HL-60/S4 treated with retinoic acid at 250 ng/mL for 4 days and 3 days (cell line): ENCODE measurements around the gene TMEFF2.

ENCODE experiments used
- in situ Hi-C: fragments of 300-500 bp; cut with MboI; formaldehyde crosslinking; loops from 2 replicates; pipeline ENCODE4 v1.7.0; 2022; ENCODE audit warnings: low sequenced_read_pairs

TMEFF2 gene

DNA sequence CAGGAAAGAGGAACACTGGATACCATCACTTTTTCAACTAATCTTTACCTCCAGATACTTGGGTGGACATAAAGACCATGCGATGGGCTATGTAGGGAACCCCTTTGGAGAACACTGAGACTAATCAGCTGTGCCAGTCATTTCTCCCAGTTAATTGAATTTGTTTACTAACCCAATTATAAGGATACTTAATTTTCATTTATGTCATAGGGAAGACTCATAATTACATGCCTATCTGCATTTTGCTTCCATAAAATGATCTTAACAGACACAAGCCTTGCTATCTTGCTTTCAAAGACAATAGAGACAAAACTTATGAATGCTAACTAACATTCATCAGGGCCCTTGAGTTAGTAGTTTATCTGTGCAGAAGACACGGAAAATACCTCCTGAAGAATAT is 279.0 kb downstream of the TMEFF2 start:
- in situ Hi-C loops, result no loop called here

DNA sequence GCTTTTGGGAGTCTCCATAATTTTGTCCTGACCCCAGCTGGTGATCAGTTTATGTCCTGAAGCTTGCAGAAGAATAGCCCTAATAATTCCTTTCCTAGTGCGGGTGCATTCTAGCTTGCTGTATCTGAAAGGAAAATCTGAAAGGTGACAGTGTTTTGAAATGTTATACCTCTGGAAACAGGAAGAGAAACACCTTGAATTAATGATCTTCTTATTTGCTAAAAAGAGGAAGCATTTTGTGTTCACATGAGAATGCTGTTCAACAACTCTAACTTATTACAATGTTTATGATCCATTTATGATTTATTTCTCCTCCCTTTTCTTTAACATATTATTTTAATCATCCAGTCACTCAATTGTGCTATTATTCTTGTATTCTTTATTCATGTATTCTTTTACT is 280.9 kb downstream of the TMEFF2 start:
- in situ Hi-C loops, result no loop called here

DNA sequence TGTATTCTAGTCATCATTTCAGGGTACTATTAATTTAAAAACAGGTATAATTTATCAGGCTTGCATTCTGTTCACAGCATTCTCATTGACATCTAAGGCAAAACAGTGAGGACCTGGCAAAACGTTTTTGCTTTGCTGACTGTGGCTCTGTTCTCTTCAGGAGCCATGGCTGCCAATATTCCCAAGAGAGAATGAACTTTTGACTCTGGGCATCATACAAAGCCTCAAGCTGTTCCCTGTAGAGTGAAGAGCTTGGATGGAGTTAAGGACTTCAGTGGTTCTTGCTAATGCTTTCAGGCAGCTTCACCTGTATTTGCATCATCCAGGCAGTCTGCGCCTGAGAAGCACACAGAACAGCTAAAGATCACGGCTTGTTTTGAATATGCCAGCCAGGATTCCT is 282.0 kb downstream of the TMEFF2 start:
- in situ Hi-C loops, result no loop called here

DNA sequence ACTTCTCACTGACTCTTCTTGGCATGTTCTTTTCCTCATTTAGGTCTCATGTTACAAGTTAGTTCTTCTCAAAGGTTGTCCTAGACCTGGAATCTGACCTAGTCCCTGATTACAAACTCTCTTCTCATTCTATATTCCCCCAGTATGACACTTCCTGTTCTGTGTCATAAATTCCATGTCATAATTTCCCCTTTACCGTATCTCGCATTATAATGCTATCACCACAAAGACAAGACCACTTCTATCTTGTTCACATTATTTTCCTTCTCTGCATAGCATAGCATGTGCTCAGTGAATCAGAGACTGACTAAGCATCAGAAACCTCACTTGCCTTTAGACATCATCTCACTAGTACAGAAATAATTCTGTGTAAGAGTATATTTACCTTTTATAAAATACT is 284.2 kb downstream of the TMEFF2 start:
- in situ Hi-C loops, result no loop called here

DNA sequence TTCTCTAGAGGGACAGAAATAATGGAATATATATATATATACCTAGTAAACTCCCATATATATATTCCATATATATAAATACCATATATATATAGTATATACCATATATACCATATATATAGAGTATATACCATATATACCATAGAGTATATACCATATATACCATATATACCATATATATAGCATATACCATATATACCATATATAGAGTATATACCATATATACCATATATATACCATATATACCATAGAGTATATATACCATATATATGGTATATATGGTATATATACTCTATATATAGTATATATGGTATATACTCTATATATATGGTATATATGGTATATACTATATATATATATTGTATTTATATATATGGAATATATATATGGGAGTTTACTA is 285.9 kb downstream of the TMEFF2 start:
- in situ Hi-C loops, result no loop called here

GRCh38 chr2:191907545-191907944 is 287.2 kb downstream of the TMEFF2 start:
- in situ Hi-C loops, result no loop called here

GRCh38 chr2:191907091-191907490 is 287.6 kb downstream of the TMEFF2 start:
- in situ Hi-C loops, result no loop called here

DNA sequence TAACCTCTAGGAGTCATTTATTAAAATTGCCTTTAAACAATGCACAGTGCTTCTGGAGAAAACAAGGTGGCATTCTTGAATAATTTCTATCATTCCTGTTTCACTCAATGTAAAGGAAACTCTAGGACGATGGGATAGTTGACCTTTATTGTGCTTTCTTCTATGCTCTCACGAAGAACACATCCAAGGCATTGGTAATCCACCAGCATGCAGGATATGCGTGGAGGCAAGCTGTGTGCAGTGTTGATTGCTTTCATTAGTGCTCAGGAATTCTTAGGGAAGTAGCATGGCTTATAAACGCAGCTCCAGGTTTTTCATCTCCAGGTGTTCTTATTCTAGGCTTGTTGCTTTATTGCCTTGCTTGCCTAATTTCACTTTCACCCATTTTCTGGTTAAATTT is 289.4 kb downstream of the TMEFF2 start:
- in situ Hi-C loops, result no loop called here

GRCh38 chr2:191901031-191901430 is 293.7 kb downstream of the TMEFF2 start:
- in situ Hi-C loops, result no loop called here

DNA sequence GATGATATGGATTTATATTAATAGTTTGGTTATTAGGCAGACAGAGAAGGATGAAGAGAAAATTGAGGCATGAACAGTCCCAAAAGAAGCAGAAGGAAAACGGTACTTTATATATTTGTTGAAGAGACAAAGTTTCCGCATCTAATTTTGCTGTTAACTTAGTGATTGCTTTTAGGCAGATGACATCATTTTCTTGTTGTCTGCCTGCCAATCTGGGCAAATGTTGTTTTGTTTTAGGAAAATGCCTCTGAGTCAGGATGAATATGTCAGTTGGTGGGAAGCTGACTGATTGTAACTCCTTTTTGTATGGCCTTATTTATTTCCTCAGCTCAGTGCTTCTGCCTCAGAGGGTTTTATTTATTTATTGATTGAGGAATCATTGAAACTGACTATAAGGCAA is 295.3 kb downstream of the TMEFF2 start:
- in situ Hi-C loops, result no loop called here
